ENCODE results near the gene SND1.

The SND1 gene

DNA sequence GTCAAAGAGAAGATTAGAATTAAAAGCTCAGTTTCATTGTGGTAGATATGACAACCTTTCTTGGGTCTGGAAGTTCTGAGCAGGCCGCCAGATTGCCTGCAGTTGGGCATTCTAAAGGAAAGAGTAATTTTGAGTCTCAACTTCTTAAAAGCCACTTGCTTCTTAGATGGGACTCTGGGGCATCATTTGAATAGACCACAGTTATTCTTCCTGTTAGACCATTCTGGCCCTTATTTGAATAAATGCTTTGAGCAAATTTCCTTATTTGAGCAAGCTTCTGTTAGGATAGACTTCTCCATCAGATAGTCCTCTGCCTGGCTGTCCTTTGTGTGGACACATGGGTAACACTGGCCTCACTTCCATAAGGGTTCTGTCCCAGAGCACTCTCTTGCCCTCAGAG is 40.2 kb downstream of the SND1 start:
- H3K4me1 ChIP-seq (ENCODE audit: insufficient read depth, low read length, severe bottlenecking), result peaks cover 7% of the 10 kb centered on the region
- no peaks in the 10 kb centered on the region for H3K9me2 ChIP-seq (ENCODE audit: low read depth, low read length)
- no peaks in the 10 kb centered on the region for H3K27me3 ChIP-seq (ENCODE audit: insufficient read depth, low read length)
- H3K79me2 ChIP-seq (ENCODE audit: insufficient read depth, low read length), result peaks cover 19% of the 10 kb centered on the region
- H4K20me1 ChIP-seq (ENCODE audit: insufficient read depth, low read length), result no peaks in the 10 kb centered on the region
- no peaks in the 10 kb centered on the region for H3K9me3 ChIP-seq (ENCODE audit: low read length)
- no peak overlapping the region for H3K4me3 ChIP-seq (ENCODE audit: low read depth, low read length, poor library complexity, severe bottlenecking)
- H3K4me2 ChIP-seq (ENCODE audit: low read length), result no peak overlapping the region
- H2AFZ ChIP-seq (ENCODE audit: low read length), result no peak overlapping the region
- H3F3A ChIP-seq (ENCODE audit: insufficient read depth, low read length), result no peaks in the 10 kb centered on the region
- H3K9ac ChIP-seq (ENCODE audit: low read length), result no peak overlapping the region
- no peak overlapping the region for H3K27ac ChIP-seq (ENCODE audit: low read depth, low read length, poor library complexity, severe bottlenecking)
- H3K36me3 ChIP-seq (ENCODE audit: insufficient read depth, low read length), result peaks cover 89% of the 10 kb centered on the region
- no peak for TF ChIP-seq CTCF (IDR thresholded peaks at IDR 0.05; ENCODE audit: low read length)
- TF ChIP-seq EZH2 (IDR thresholded peaks at IDR 0.05; ENCODE audit: borderline replicate concordance, low read length), result no peak

GRCh38 chr7:127699853-127700252 is 47.9 kb downstream of the SND1 start:
- H4K20me1 ChIP-seq (ENCODE audit: insufficient read depth, low read length), result no peaks in the 10 kb centered on the region
- TF ChIP-seq EZH2 (IDR thresholded peaks at IDR 0.05; ENCODE audit: borderline replicate concordance, low read length), result no peak
- TF ChIP-seq CTCF (IDR thresholded peaks at IDR 0.05; ENCODE audit: low read length), result no peak
- H3K79me2 ChIP-seq (ENCODE audit: insufficient read depth, low read length), result peaks cover 4% of the 10 kb centered on the region; the same call in 1 of the 2 replicates

DNA sequence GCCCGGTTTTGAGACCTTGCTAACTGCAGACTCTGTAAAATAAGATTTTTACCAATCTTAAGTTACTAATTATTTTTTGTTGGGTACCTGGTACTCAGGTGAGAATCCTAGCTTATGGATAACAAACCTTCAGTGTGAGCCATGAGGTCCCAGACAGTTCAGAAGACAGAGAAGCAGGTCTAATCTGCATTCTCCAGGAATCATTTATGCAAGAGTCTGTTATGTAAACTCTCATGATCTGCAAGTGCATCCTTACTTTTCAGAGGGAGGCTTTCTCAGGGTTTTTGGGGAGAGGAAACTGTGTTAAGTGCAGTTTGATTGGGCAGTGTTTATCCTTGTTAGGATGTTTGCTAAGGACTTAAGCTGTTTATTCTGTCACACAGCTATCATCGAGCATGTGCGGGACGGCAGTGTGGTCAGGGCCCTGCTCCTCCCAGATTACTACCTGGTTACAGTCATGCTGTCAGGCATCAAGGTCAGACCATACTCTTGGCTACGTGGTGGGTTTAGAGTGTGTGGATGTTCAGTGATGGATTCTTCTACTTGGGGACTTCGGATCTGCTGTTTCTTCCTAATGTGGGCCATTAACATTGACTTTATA is 50.2 kb downstream of the SND1 start:
- TF ChIP-seq CTCF (IDR thresholded peaks at IDR 0.05; ENCODE audit: low read length) (no peak), EZH2 (IDR thresholded peaks at IDR 0.05; ENCODE audit: borderline replicate concordance, low read length) (no peak)
- Histone ChIP-seq H3K79me2 (ENCODE audit: insufficient read depth, low read length) (no peaks in the 10 kb centered on the region), H3K4me3 (ENCODE audit: low read depth, low read length, poor library complexity, severe bottlenecking) (no peak overlapping the region)

More at GRCh38 chr7:127699853-127700252, 47.9 kb downstream of the SND1 start:
- Histone ChIP-seq H3K4me2 (ENCODE audit: low read length) (no peak overlapping the region), H3K9me3 (ENCODE audit: low read length) (no peaks in the 10 kb centered on the region), H2AFZ (ENCODE audit: low read length) (no peak overlapping the region), H3K27me3 (ENCODE audit: insufficient read depth, low read length) (no peaks in the 10 kb centered on the region), H3K9me2 (ENCODE audit: low read depth, low read length) (no peaks in the 10 kb centered on the region), H3F3A (ENCODE audit: insufficient read depth, low read length) (no peaks in the 10 kb centered on the region), H3K4me3 (ENCODE audit: low read depth, low read length, poor library complexity, severe bottlenecking) (no peak overlapping the region), H3K27ac (ENCODE audit: low read depth, low read length, poor library complexity, severe bottlenecking) (no peak overlapping the region), H3K36me3 (ENCODE audit: insufficient read depth, low read length) (peaks cover 100% of the 10 kb centered on the region), H3K9ac (ENCODE audit: low read length) (no peak overlapping the region), H3K4me1 (ENCODE audit: insufficient read depth, low read length, severe bottlenecking) (no peaks in the 10 kb centered on the region)

More for the DNA sequence above, 50.2 kb downstream of the SND1 start:
- Histone ChIP-seq H3K36me3 (ENCODE audit: insufficient read depth, low read length) (peaks cover 98% of the 10 kb centered on the region), H3F3A (ENCODE audit: insufficient read depth, low read length) (no peaks in the 10 kb centered on the region), H3K9me3 (ENCODE audit: low read length) (no peaks in the 10 kb centered on the region), H3K4me1 (ENCODE audit: insufficient read depth, low read length, severe bottlenecking) (no peaks in the 10 kb centered on the region), H2AFZ (ENCODE audit: low read length) (no peak overlapping the region), H3K9me2 (ENCODE audit: low read depth, low read length) (no peaks in the 10 kb centered on the region), H3K27me3 (ENCODE audit: insufficient read depth, low read length) (no peaks in the 10 kb centered on the region), H3K4me2 (ENCODE audit: low read length) (no peak overlapping the region), H4K20me1 (ENCODE audit: insufficient read depth, low read length) (no peaks in the 10 kb centered on the region), H3K27ac (ENCODE audit: low read depth, low read length, poor library complexity, severe bottlenecking) (no peak overlapping the region), H3K9ac (ENCODE audit: low read length) (no peak overlapping the region)

All from OCI-LY1 (cell line).